ENCODE data around the gene ZNF385D. TPM values are rescaled to one million over a fixed set of nuclear protein-coding genes. Genes with fewer than 3 reads are reported as not detected.
A peak's percentile ranks its signal among the peaks of the same experiment; 100 is the strongest.

The ZNF385D gene
- total RNA-seq, 1 donor from 2014 or later: under 0.01 TPM

DNA sequence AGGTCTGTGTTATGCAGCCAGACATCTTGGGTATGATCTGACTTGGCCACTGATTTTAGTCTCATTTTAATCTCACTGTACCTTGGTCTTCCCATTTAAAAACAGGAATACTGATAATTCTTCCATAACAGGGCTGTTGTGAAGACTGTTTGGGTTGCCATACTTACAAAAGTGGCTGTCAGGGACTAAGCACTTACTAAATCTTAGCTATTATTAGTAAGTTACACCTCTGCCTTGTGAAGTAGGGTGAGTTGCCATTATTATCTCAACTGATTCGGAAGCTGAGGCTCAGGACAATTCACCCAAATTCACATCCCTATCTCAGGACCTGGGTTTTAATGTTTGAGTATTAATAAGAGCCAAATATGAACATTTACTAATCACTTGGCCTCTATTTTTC, 12.7 kb downstream of the ZNF385D start:
- H3K36me3 ChIP-seq (ENCODE audit: control insufficient read depth, insufficient read depth, low read length): no peaks in the 10 kb centered on the region
- DNase-seq (ENCODE audit: low read depth) (no peak), FAIRE-seq (no peak)
- H3K4me3 ChIP-seq (ENCODE audit: low read depth, low read length): no peak overlapping the region
- TF ChIP-seq, protein P1, sequence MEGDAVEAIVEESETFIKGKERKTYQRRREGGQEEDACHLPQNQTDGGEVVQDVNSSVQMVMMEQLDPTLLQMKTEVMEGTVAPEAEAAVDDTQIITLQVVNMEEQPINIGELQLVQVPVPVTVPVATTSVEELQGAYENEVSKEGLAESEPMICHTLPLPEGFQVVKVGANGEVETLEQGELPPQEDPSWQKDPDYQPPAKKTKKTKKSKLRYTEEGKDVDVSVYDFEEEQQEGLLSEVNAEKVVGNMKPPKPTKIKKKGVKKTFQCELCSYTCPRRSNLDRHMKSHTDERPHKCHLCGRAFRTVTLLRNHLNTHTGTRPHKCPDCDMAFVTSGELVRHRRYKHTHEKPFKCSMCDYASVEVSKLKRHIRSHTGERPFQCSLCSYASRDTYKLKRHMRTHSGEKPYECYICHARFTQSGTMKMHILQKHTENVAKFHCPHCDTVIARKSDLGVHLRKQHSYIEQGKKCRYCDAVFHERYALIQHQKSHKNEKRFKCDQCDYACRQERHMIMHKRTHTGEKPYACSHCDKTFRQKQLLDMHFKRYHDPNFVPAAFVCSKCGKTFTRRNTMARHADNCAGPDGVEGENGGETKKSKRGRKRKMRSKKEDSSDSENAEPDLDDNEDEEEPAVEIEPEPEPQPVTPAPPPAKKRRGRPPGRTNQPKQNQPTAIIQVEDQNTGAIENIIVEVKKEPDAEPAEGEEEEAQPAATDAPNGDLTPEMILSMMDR (IDR thresholded peaks at IDR 0.05; ENCODE audit: insufficient read depth, low read length, severe bottlenecking): no peak
- H3K27me3 ChIP-seq (ENCODE audit: control insufficient read depth, insufficient read depth, low read length): no peaks in the 10 kb centered on the region

DNA sequence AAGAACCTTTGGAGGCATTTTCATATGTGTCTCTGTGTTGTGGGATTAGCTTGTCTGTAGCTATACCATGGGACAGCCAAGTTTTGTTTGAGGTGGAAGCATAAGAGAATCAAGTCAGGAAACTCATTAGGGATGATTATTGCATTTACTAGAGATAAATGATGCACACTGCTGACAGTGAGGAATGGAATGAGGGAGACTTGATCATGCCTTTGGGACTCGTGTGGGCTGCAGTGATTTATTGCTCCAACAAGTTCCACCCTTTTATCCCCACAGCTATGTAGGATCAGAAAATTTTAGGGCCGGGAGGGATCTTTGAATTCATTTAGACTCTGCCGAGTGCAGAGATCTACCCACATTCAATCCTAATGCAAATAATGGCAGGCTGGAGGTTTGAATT, 16.3 kb downstream of the ZNF385D start:
- Histone ChIP-seq H3K36me3 (ENCODE audit: control insufficient read depth, insufficient read depth, low read length) (no peaks in the 10 kb centered on the region), H3K27me3 (ENCODE audit: control insufficient read depth, insufficient read depth, low read length) (no peaks in the 10 kb centered on the region), H3K4me3 (ENCODE audit: low read depth, low read length) (no peak overlapping the region)
- no peak for FAIRE-seq
- DNase-seq (ENCODE audit: low read depth): peak; percentile 22
- TF ChIP-seq, protein P1 (IDR thresholded peaks at IDR 0.05; ENCODE audit: insufficient read depth, low read length, severe bottlenecking): no peak

DNA sequence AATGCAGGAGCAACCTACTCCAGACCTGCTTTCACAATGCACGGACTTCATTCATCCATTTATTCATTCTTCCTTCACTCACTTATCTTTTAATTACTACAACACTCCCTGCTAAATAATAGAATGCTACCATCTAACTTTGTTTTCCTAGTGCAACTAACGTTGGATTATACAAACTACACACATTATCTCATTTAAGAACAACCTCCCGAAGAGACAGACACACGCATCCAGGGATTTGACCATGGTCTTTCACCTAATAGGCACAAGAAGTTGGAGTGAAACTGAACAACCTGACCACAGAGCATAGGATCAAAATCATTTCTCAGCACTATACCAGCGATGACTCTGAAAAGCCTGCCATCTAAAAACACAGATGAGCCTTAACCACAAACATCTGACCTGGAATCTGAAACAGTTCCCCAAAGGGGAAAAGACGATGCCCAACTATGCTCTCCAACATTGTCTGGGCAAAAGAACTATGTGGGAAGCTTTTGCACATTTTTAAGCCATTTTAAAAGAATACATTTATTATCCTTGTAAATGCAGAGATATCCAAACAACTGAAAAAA, 21.0 kb downstream of the ZNF385D start:
- no peak for DNase-seq (ENCODE audit: low read depth)
- Histone ChIP-seq H3K4me3 (ENCODE audit: low read depth, low read length) (no peak overlapping the region), H3K36me3 (ENCODE audit: control insufficient read depth, insufficient read depth, low read length) (no peaks in the 10 kb centered on the region), H3K27me3 (ENCODE audit: control insufficient read depth, insufficient read depth, low read length) (no peaks in the 10 kb centered on the region)
- TF ChIP-seq, protein P1 (IDR thresholded peaks at IDR 0.05; ENCODE audit: insufficient read depth, low read length, severe bottlenecking): no peak
- no peak for FAIRE-seq

DNA sequence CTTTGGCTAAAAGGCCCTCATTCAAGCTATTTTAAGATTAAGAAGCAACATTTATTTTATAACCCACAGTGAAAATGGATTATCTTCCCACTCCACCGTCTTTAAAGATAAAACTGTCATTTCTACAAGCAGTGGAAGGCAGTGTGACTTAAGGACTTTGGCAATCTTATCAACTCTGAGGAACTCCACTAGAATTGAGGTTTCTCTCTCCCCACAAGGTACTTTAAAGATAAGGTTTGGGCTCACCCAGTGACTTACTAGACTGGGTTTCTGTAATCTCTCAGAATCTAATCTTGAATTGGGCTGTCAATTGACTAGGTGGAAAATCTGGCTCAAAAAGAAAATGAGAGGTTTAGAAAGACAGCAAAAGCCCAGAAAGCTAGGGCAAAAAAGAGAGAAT, 21.7 kb downstream of the ZNF385D start:
- Histone ChIP-seq H3K27me3 (ENCODE audit: control insufficient read depth, insufficient read depth, low read length) (no peaks in the 10 kb centered on the region), H3K4me3 (ENCODE audit: low read depth, low read length) (no peak overlapping the region), H3K36me3 (ENCODE audit: control insufficient read depth, insufficient read depth, low read length) (no peaks in the 10 kb centered on the region)
- DNase-seq (ENCODE audit: low read depth) (no peak), FAIRE-seq (no peak)
- TF ChIP-seq, protein P1 (IDR thresholded peaks at IDR 0.05; ENCODE audit: insufficient read depth, low read length, severe bottlenecking): no peak

DNA sequence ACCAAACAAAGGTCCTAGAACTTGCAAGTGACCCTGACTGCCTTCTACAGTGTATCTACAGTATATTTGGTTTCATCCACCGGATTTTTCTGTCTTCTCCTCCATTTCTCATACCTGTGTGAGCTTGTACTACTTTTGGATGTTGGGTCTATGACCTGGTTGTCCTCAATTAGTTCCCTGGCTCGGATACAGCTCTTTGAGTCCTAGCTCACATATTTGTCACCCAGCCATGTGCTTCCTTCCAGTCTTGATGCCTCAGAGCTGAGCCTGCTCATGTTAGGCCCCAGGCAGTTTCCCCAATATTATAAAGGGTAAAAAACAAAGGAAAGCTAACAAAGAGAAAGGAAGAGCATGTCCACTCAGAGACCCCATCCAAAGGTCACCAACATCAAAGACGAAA, 28.2 kb downstream of the ZNF385D start:
- Histone ChIP-seq H3K4me3 (ENCODE audit: low read depth, low read length) (no peak overlapping the region), H3K27me3 (ENCODE audit: control insufficient read depth, insufficient read depth, low read length) (no peaks in the 10 kb centered on the region), H3K36me3 (ENCODE audit: control insufficient read depth, insufficient read depth, low read length) (no peaks in the 10 kb centered on the region)
- no peak for FAIRE-seq
- TF ChIP-seq, protein P1 (IDR thresholded peaks at IDR 0.05; ENCODE audit: insufficient read depth, low read length, severe bottlenecking): no peak
- peak; percentile 47 for DNase-seq (ENCODE audit: low read depth)

DNA sequence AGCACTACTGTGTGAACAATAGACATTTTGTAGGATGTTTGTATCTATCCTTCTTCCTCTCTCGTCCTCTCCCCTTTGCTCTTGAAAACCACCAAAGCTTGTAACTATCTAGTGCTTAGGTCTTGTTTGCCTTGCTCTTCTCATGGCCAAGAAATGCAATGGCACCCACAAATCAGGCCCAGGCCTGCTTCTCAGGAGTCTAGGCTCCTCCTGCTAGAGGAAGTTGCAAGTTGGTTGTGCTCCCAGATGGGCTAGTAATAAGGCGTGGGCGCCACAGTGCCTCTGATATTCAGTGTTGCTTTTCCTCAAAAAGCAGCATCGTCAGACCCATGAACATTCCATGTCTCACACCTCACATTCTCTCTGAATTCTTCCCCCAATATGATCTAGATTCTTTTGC, 28.7 kb downstream of the ZNF385D start:
- FAIRE-seq: no peak
- H3K4me3 ChIP-seq (ENCODE audit: low read depth, low read length): no peak overlapping the region

More for the DNA sequence above, 28.7 kb downstream of the ZNF385D start:
- DNase-seq (ENCODE audit: low read depth): peak; percentile 97
- H3K27me3 ChIP-seq (ENCODE audit: control insufficient read depth, insufficient read depth, low read length): no peaks in the 10 kb centered on the region
- H3K36me3 ChIP-seq (ENCODE audit: control insufficient read depth, insufficient read depth, low read length): no peaks in the 10 kb centered on the region
- TF ChIP-seq, protein P1 (IDR thresholded peaks at IDR 0.05; ENCODE audit: insufficient read depth, low read length, severe bottlenecking): no peak

Data from bronchial epithelial cell (primary cell).